CD4-positive, alpha-beta T cell (primary cell): ENCODE measurements around the gene SYNCRIP. TPM values are rescaled to one million over a fixed set of nuclear protein-coding genes. Genes with fewer than 3 reads are reported as not detected.

Experiments
- ATAC-seq: fragments of 200-7000 bp; cut with Tn5 transposase; one replicate; pipeline ENCODE4 v1.10.0; 2022; ENCODE audit warnings: mild to moderate bottlenecking; ENCODE audit not compliant: poor library complexity
- CTCF ChIA-PET: fragments of 350-600 bp; sonication (Branson Sonifier 250); formaldehyde crosslinking; loops from one replicate; lab custom pipeline; 2021; ENCODE audit warnings: antibody characterized with exemption, inconsistent platforms; lab: Charles Lee
- POLR2A ChIA-PET: fragments of 350-600 bp; sonication (Branson Sonifier 250); formaldehyde crosslinking; loops from one replicate; lab custom pipeline; 2021; ENCODE audit warnings: antibody characterized with exemption, inconsistent platforms; lab: Charles Lee
- DNase-seq, 14 experiments: peaks; one replicate each; pipeline ENCODE4 v3.0.0-alpha.2; 2013 to 2020; ENCODE audit warnings: mixed read lengths in 2 of 14
- H3K27ac ChIP-seq, 2 donors: one replicate each; pipeline versions ENCODE4 v1.5.1 to v1.7.0; 2013; ENCODE audit warnings: low read length in 2 of 2, low read depth in 1 of 2, mild to moderate bottlenecking in 1 of 2
- H3K27me3 ChIP-seq, 2 experiments: 1 replicate in 1 of 2; 2 replicates in 1 of 2; pipeline versions ENCODE4 v1.6.1 to v1.7.0; 2013; ENCODE audit warnings: low read length in 2 of 2, control low read depth in 1 of 2, mild to moderate bottlenecking in 1 of 2, moderate library complexity in 1 of 2; ENCODE audit not compliant: insufficient read depth in 2 of 2, control insufficient read depth in 1 of 2
- H3K36me3 ChIP-seq: one replicate; pipeline ENCODE4 v1.6.1; 2013; ENCODE audit warnings: low read length, control low read depth; ENCODE audit not compliant: insufficient read depth
- H3K4me1 ChIP-seq: one replicate; pipeline ENCODE4 v1.6.1; 2013; ENCODE audit warnings: low read length, control low read depth; ENCODE audit not compliant: insufficient read depth
- H3K4me3 ChIP-seq: one replicate; pipeline ENCODE4 v1.5.1; 2013; ENCODE audit warnings: mild to moderate bottlenecking, low read length, moderate library complexity
- H3K9me3 ChIP-seq, 2 experiments: 1 replicate in 1 of 2; 2 replicates in 1 of 2; pipeline versions ENCODE4 v1.6.1 to v1.7.0; 2013; ENCODE audit warnings: low read length in 2 of 2, mild to moderate bottlenecking in 2 of 2, control low read depth in 1 of 2, moderate library complexity in 1 of 2; ENCODE audit not compliant: control insufficient read depth in 1 of 2, insufficient read depth in 1 of 2
- H3K27ac Mint-ChIP-seq: one replicate; pipeline ENCODE4 v1.8.0; 2020; ENCODE audit warnings: mixed read lengths
- H3K27me3 Mint-ChIP-seq: one replicate; pipeline ENCODE4 v1.8.0; 2021; ENCODE audit warnings: mixed read lengths
- H3K36me3 Mint-ChIP-seq: one replicate; pipeline ENCODE4 v1.8.0; 2021; ENCODE audit warnings: low read depth, mixed read lengths
- H3K4me1 Mint-ChIP-seq: one replicate; pipeline ENCODE4 v1.8.0; 2021; ENCODE audit warnings: low read depth, mixed read lengths
- H3K4me3 Mint-ChIP-seq: one replicate; pipeline ENCODE4 v1.8.0; 2020; ENCODE audit warnings: mild to moderate bottlenecking, mixed read lengths
- H3K9me3 Mint-ChIP-seq: one replicate; pipeline ENCODE4 v1.8.0; 2020; ENCODE audit warnings: mixed read lengths
- intact Hi-C, 2 experiments: fragments of 100-400 bp; cut with DNase I in 1 of 2; cut with micrococcal nuclease in 1 of 2; formaldehyde crosslinking; loops; one replicate each; pipeline versions ENCODE4 v1.15.1 to v1.9.0; 2023 to 2025; cut with DNase I, micrococcal nuclease
- total RNA-seq, 174 experiments: library from RNA in 2 of 174; stranded (reverse) in 2 of 174; gene quantifications; one replicate each; pipeline ENCODE4 v1.2.3 and lab custom pipeline; 2021 to 2026
- TF ChIP-seq, protein P1 (sequence below): fragments of 200-600 bp; IDR thresholded peaks from one replicate; pipeline ENCODE4 v1.8.0; 2022; ENCODE audit warnings: antibody characterized with exemption, mild to moderate bottlenecking

Gene SYNCRIP
- total RNA-seq, 2 experiments from 2014 or later: 53.2 to 58.3 TPM

- Mint-ChIP-seq H3K36me3 (peaks cover 68% of the 10 kb centered on the region), H3K9me3 (no peaks in the 10 kb centered on the region), H3K27ac (peak overlapping the region; percentile 97), H3K27me3 (no peaks in the 10 kb centered on the region), H3K4me1 (peaks cover 74% of the 10 kb centered on the region), H3K4me3 (peak overlapping the region; percentile 98)
- TF ChIP-seq, protein P1, sequence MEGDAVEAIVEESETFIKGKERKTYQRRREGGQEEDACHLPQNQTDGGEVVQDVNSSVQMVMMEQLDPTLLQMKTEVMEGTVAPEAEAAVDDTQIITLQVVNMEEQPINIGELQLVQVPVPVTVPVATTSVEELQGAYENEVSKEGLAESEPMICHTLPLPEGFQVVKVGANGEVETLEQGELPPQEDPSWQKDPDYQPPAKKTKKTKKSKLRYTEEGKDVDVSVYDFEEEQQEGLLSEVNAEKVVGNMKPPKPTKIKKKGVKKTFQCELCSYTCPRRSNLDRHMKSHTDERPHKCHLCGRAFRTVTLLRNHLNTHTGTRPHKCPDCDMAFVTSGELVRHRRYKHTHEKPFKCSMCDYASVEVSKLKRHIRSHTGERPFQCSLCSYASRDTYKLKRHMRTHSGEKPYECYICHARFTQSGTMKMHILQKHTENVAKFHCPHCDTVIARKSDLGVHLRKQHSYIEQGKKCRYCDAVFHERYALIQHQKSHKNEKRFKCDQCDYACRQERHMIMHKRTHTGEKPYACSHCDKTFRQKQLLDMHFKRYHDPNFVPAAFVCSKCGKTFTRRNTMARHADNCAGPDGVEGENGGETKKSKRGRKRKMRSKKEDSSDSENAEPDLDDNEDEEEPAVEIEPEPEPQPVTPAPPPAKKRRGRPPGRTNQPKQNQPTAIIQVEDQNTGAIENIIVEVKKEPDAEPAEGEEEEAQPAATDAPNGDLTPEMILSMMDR: no peak
- Histone ChIP-seq H3K9me3 (no peaks in the 10 kb centered on the region), H3K4me3 (peak overlapping the region; percentile 72), H3K4me1 (peaks cover 27% of the 10 kb centered on the region), H3K27ac (peak overlapping the region in 1 of 2 donors; percentile 10), H3K27me3 (no peaks in the 10 kb centered on the region), H3K36me3 (peaks cover 30% of the 10 kb centered on the region)
- intact Hi-C loops: loop anchor here (5.0 to 10.0 kb wide), 3 partner anchors 50 to 320 kb away; partner anchors contain the start of gene SNX14 (in 1 of the 2)
- ATAC-seq: no peak
- ChIA-PET CTCF (interaction anchor here (1.6 to 3.0 kb wide), 2 partner anchors 32 to 63 kb away, joined by 4 to 14 read pairs; partner anchors contain the start of gene SYNCRIP), POLR2A (interaction anchor here (0.7 to 5.8 kb wide), 6 partner anchors 11 to 82 kb away, joined by 3 to 849 read pairs (median 3); partner anchors contain the start of gene SYNCRIP)
- no peak for DNase-seq
Observed at GRCh38 chr6:85675030-85675819, 32.5 kb upstream of the SYNCRIP start.

DNA sequence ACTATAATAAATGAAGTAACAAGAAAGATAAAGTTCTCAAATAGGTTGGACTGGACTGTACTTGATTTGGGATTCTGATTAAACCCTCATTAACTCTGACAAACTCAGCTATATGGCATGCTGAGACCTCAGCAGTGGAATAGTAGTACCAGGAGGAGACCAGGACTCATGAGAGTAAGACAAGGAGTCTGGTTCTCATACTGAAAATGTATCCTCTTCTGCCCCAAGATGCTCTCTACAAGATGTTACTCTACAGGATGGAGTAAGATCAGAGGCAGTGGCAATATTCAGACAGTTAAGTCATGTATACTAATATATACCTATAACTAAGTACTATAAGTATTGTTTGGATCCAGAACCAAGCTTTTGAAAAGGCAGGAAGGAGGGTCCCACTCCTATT lies 31.9 kb upstream of the SYNCRIP start:
- peak overlapping the region; percentile 97 for H3K27ac Mint-ChIP-seq

More for the DNA sequence above, 31.9 kb upstream of the SYNCRIP start:
- intact Hi-C loops: loop anchor here (5.0 to 10.0 kb wide), 4 partner anchors 50 to 320 kb away; partner anchors contain the start of gene SNX14 (in 1 of the 2)
- peaks cover 78% of the 10 kb centered on the region for H3K4me1 Mint-ChIP-seq
- no peak for ATAC-seq
- ChIA-PET CTCF (no interaction called here), POLR2A (interaction anchor here (0.8 to 5.8 kb wide), 3 partner anchors 32 to 81 kb away, joined by 3 to 849 read pairs (median 3); partner anchors contain the start of gene SYNCRIP)
- Histone ChIP-seq H3K4me3 (no peak overlapping the region), H3K27ac (no peak overlapping the region), H3K36me3 (peaks cover 30% of the 10 kb centered on the region), H3K4me1 (peaks cover 32% of the 10 kb centered on the region), H3K27me3 (no peaks in the 10 kb centered on the region), H3K9me3 (no peaks in the 10 kb centered on the region)
- no peaks in the 10 kb centered on the region for H3K27me3 Mint-ChIP-seq
- peak overlapping the region; percentile 98 for H3K4me3 Mint-ChIP-seq
- H3K36me3 Mint-ChIP-seq: peaks cover 74% of the 10 kb centered on the region
- TF ChIP-seq, protein P1: no peak
- H3K9me3 Mint-ChIP-seq: no peaks in the 10 kb centered on the region
- no peak for DNase-seq
